OCI-M2 (cell line): ENCODE results near the gene DCTPP1.

ENCODE experiments used
- DNase-seq: peaks from one replicate; lab custom pipeline; 2025; ENCODE audit not compliant: unreplicated experiment; lab: John Stamatoyannopoulos, UW

DCTPP1 gene

DNA sequence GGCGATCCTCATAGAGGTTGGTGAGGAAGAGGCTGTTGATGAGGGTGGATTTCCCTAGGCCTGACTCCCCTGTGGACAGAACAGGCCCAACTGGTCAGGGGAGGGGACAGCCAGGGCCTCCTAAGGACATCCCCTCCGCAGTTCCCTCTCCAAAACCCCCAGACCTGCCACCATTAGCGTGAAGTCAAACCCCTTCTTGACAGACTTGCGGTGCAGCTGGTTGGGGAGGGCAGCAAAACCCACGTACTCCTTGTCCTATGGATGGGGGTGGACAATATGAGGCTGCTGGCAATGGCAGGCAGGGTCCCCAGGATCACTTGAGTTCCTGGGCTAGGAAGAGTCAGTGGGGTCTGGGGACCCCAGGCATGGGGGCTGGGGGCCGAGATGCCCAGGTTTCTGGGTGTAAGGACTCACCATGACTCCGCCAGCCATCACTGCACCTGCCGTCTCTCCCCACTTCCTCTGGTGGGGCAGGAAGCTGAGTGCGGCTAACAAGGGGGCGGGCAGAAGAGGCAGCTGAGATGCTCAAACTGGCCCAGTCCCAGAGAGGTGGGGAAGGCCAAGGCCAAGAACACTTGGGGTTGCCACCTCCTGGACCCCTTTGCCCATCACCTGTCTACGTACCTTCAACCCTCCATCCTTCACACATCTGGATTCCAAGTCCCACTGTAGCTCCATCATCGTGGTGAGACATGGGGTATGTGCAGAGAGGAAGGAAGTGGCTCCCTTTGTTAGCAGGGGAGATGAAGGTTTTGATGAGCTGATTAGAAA is 47.5 kb downstream of the DCTPP1 start, which contains the start of gene SEPTIN1:
TSS of gene SEPTIN1 (minus strand) at position 451 of the 771 bp plus-strand sequence. CDS start at position 432, 19 bp downstream.
- DNase-seq: no peak

GRCh38 chr16:30381291-30382041 is 48.4 kb downstream of the DCTPP1 start:
- DNase-seq: no peak

DNA sequence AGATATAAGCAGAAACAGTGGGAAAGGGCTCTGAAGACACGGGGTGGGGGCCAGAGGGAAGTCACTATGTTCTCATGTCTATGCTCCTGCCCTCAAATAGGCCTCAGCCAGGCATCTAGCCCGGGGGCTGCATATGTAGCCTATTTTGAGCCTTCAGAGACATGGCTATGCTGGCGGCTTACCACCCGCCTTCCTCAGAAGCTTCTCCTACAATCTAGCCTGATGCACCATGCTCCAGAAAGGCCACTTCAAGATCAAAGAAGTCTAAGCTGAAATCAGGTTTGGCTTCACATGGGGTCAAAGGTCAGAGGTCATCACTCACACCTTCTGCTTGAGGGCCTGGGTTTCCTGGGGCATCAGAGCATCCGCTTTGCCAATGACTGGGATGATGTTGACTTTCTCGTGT is 49.0 kb downstream of the DCTPP1 start:
- no peak for DNase-seq

DNA sequence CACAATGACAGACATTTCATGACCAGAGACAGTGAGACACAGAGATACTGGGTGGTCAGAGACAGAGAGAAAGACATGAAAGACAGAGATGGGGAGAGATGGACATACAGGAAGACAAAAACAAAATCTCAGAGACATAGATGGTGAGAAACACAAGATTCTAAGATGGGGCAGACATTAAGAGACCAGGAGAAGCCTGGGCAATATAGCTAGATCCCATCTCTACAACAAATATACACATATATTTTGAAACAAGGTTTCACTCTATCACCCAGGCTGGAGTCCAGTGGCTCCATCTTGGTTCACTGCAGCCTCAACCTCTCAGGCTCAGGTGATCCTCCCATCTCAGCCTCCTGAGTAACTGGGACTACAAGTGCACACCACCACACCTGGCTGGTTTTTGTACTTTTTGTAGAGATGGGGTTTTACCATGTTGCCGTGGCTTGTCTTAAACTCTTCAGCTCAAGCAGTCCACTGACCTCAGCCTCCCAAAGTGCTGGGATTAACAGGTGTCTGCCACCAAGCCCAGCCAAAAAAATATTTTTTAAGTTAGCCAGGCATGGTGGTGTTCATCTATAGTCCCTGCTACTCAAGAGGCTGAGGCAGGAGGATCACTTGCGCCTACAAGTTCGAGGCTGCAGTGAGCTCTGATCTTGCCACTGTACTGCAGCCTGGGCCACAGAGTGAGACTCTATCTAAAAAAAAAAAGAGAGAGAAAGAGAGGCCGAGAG is 49.6 kb downstream of the DCTPP1 start:
- DNase-seq: no peak

GRCh38 chr16:30379158-30379783 is 50.6 kb downstream of the DCTPP1 start:
- no peak for DNase-seq

GRCh38 chr16:30378236-30379157 is 51.3 kb downstream of the DCTPP1 start:
- peak; percentile 90 for DNase-seq

- DNase-seq: no peak
Measured at GRCh38 chr16:30377812-30378235, 52.0 kb downstream of the DCTPP1 start.

DNA sequence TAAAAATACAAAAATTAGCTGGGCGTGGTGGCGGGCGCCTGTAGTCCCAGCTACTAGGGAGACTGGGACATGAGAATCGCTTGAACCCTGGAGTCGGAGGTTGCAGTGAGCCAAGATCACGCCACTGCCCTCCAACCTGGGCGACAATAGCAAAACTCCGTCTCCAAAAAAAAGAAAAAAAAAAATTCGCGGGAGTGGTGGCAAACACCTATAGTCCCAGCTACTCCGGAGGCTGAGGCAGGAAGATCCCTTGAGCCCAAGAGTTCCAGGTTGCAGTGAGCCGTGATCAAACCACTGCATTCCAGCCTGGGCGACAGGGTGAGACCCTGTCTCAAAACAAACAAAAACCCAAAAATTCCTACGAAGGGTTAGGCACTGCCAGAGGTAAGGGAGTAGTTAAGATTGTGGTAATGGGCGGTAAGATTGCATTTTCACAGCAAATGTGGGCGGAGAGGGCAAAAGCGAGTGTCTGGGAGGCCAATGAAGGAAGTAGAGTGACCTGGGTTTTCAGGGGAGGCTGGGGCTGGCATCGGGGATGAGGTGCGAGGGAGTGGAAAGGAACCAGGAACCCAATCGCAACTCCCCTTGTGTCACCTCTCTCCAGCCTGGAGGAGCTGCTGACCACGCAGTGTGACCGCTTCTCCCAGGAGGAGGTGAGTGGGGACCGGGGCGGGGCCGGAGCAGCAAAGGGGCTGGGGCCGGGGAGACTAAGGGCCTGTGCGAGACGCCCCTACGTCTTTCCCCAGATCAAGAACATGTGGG is 52.6 kb downstream of the DCTPP1 start:
- no peak for DNase-seq

GRCh38 chr16:30376461-30376902 is 53.3 kb downstream of the DCTPP1 start:
- DNase-seq: no peak

DNA sequence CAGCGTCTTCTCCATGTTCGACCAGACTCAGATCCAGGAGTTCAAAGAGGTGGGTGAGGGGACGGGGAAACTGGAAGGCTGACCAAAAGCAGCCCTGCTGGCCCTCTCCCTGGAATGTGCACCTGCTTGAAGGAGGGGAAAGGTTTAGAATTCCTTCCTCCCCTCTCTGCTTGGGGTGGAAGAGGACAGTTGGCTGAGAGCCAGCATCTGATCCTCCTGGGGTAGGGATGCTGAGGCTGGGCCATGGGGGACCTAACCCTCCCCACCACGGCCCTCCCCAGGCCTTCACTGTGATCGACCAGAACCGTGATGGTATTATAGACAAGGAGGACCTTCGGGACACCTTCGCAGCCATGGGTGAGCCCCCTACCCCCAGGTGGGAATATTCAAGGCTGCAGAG is 54.0 kb downstream of the DCTPP1 start:
- DNase-seq: no peak

DNA sequence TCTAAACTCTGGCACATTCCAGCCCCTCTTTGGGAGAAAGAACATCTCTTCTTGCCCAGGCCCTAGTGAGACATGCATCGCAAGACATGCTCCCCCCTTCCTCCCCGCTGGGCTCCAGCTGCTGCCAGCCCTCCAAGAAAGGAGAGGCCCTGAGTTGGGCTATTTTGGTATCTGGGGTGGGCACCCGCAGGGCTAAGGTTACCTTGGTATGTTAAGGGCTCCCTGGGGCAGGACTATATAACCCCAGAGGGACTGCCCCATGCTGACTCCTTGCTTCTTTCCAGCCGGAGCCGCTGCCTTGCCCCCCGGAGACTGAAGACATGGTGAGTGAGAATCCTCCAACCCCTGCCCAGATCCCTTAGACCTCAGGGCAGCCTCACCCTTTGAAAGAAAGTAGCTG is 55.3 kb downstream of the DCTPP1 start, which contains the start of gene MYL11:
TSS of gene MYL11 (plus strand) at position 265 of the 400 bp plus-strand sequence. CDS start at position 321, 56 bp downstream.
- no peak for DNase-seq
